ENCODE results near the gene GNA12. TPM values are rescaled to one million over a fixed set of nuclear protein-coding genes. Genes with fewer than 3 reads are reported as not detected.

Gene GNA12
- total RNA-seq, 3 donors from 2014 or later (not counting 1 experiment from before 2014, with no cell fraction given) = 12.6 to 20.2 (median 19.5) TPM

GRCh38 chr7:2689343-2689847 lies 154.7 kb downstream of the GNA12 start:
- no peak overlapping the region for H3K27ac Mint-ChIP-seq
- intact Hi-C loops (cut with micrococcal nuclease) = no loop called here
- H3K36me3 ChIP-seq (ENCODE audit: control insufficient read depth, insufficient read depth, low read length) = no peaks in the 10 kb centered on the region
- H3K27ac ChIP-seq (ENCODE audit: low read length) = no peak overlapping the region
- no peaks in the 10 kb centered on the region for H3K9me3 Mint-ChIP-seq
- WGBS (ENCODE audit: insufficient coverage) = 61% methylated on average over 16 of the region's 16 CpGs
- no peak for TF ChIP-seq CTCF (IDR thresholded peaks at IDR 0.05)
- ATAC-seq = no peak
- no peaks in the 10 kb centered on the region for H3K36me3 Mint-ChIP-seq
- DNase-seq = no peak
- H3K4me3 Mint-ChIP-seq = no peak overlapping the region
- peaks cover 17 to 21% of the 10 kb centered on the region in 2 donors for H3K4me1 Mint-ChIP-seq
- H3K9me3 ChIP-seq (ENCODE audit: control insufficient read depth, insufficient read depth, low read length) = no peaks in the 10 kb centered on the region
- H3K27me3 Mint-ChIP-seq (ENCODE audit: low read depth in 2 of 2) = peaks cover 31 to 44% of the 10 kb centered on the region in 2 donors
- no peak overlapping the region for H3K4me3 ChIP-seq (ENCODE audit: low read length)
- peaks cover 33% of the 10 kb centered on the region for H3K27me3 ChIP-seq (ENCODE audit: control insufficient read depth, insufficient read depth, low read length)
- H3K4me1 ChIP-seq (ENCODE audit: control insufficient read depth, insufficient read depth, low read length) = peaks cover 35% of the 10 kb centered on the region

- 2% methylated on average over 62 of the region's 62 CpGs for WGBS (ENCODE audit: insufficient coverage)
Observed at GRCh38 chr7:2688409-2689342, 155.4 kb downstream of the GNA12 start.

GRCh38 chr7:2687881-2688318 lies 156.2 kb downstream of the GNA12 start, which contains the start of gene AMZ1:
Gene AMZ1, plus strand, starts transcription at chr7:2688202. Its CDS starts 12,250 bp downstream, at chr7:2700452.
- WGBS (ENCODE audit: insufficient coverage) = 5% methylated on average over 41 of the region's 41 CpGs

More at GRCh38 chr7:2688409-2689342, 155.4 kb downstream of the GNA12 start:
- Mint-ChIP-seq H3K4me1 (peaks cover 17 to 21% of the 10 kb centered on the region in 2 donors), H3K9me3 (no peaks in the 10 kb centered on the region), H3K27ac (no peak overlapping the region), H3K4me3 (peak overlapping the region; percentile 63), H3K27me3 (ENCODE audit: low read depth in 2 of 2) (peaks cover 31 to 44% of the 10 kb centered on the region in 2 donors), H3K36me3 (no peaks in the 10 kb centered on the region)
- peak in 2 of 3 donors; percentile 21 to 53 for ATAC-seq
- Histone ChIP-seq H3K27me3 (ENCODE audit: control insufficient read depth, insufficient read depth, low read length) (peaks cover 33% of the 10 kb centered on the region), H3K9me3 (ENCODE audit: control insufficient read depth, insufficient read depth, low read length) (no peaks in the 10 kb centered on the region), H3K27ac (ENCODE audit: low read length) (no peak overlapping the region), H3K36me3 (ENCODE audit: control insufficient read depth, insufficient read depth, low read length) (no peaks in the 10 kb centered on the region), H3K4me3 (ENCODE audit: low read length) (no peak overlapping the region), H3K4me1 (ENCODE audit: control insufficient read depth, insufficient read depth, low read length) (peaks cover 35% of the 10 kb centered on the region)
- intact Hi-C loops (cut with micrococcal nuclease) = no loop called here
- no peak for TF ChIP-seq CTCF (IDR thresholded peaks at IDR 0.05)
- peak in 1 of 2 donors; percentile 26 for DNase-seq

More at GRCh38 chr7:2687881-2688318, 156.2 kb downstream of the GNA12 start, which contains the start of gene AMZ1:
- H3K36me3 Mint-ChIP-seq = no peaks in the 10 kb centered on the region
- no peak for TF ChIP-seq CTCF (IDR thresholded peaks at IDR 0.05)
- peak within 1 kb of the TSS; percentile 63 for H3K4me3 Mint-ChIP-seq
- no peaks in the 10 kb centered on the region for H3K9me3 Mint-ChIP-seq
- no peak within 1 kb of the TSS for H3K27ac ChIP-seq (ENCODE audit: low read length)
- DNase-seq (no peak), ATAC-seq (no peak)
- H3K4me1 ChIP-seq (ENCODE audit: control insufficient read depth, insufficient read depth, low read length) = peaks cover 35% of the 10 kb centered on the region
- H3K4me1 Mint-ChIP-seq = peaks cover 17 to 21% of the 10 kb centered on the region in 2 donors
- intact Hi-C loops (cut with micrococcal nuclease) = no loop called here
- no peak within 1 kb of the TSS for H3K27ac Mint-ChIP-seq
- no peaks in the 10 kb centered on the region for H3K36me3 ChIP-seq (ENCODE audit: control insufficient read depth, insufficient read depth, low read length)
- H3K27me3 Mint-ChIP-seq (ENCODE audit: low read depth in 2 of 2) = peaks cover 36 to 43% of the 10 kb centered on the region in 2 donors
- peaks cover 33% of the 10 kb centered on the region for H3K27me3 ChIP-seq (ENCODE audit: control insufficient read depth, insufficient read depth, low read length)
- H3K4me3 ChIP-seq (ENCODE audit: low read length) = no peak within 1 kb of the TSS
- H3K9me3 ChIP-seq (ENCODE audit: control insufficient read depth, insufficient read depth, low read length) = no peaks in the 10 kb centered on the region

All from natural killer cell (primary cell).